Measurements from ENCODE around the gene NAXD.

NAXD gene

DNA sequence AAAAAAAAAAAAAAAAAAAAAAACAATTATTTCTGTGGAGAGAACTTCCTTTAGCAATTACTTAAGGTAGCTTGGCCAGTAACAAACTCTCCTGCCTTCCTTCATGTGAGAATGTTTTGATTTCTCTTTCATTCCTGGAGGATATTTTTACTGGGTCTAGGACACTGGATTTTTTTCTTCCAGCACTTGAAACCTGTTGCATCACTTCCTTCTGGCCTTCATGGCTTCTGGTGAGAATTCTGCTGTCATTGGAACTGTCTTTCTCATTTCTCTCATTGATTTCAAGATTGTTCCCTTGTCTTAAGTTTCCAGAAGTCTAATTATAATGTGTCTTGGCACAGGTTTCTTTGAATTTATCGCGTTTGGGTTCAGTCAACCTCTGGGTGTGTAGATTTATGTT, 34.5 kb upstream of the NAXD start (continued):
- TF ChIP-seq, protein P1, sequence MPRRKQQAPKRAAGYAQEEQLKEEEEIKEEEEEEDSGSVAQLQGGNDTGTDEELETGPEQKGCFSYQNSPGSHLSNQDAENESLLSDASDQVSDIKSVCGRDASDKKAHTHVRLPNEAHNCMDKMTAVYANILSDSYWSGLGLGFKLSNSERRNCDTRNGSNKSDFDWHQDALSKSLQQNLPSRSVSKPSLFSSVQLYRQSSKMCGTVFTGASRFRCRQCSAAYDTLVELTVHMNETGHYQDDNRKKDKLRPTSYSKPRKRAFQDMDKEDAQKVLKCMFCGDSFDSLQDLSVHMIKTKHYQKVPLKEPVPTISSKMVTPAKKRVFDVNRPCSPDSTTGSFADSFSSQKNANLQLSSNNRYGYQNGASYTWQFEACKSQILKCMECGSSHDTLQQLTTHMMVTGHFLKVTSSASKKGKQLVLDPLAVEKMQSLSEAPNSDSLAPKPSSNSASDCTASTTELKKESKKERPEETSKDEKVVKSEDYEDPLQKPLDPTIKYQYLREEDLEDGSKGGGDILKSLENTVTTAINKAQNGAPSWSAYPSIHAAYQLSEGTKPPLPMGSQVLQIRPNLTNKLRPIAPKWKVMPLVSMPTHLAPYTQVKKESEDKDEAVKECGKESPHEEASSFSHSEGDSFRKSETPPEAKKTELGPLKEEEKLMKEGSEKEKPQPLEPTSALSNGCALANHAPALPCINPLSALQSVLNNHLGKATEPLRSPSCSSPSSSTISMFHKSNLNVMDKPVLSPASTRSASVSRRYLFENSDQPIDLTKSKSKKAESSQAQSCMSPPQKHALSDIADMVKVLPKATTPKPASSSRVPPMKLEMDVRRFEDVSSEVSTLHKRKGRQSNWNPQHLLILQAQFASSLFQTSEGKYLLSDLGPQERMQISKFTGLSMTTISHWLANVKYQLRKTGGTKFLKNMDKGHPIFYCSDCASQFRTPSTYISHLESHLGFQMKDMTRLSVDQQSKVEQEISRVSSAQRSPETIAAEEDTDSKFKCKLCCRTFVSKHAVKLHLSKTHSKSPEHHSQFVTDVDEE (CRISPR knock-in tag; IDR thresholded peaks at IDR 0.05): no peak

DNA sequence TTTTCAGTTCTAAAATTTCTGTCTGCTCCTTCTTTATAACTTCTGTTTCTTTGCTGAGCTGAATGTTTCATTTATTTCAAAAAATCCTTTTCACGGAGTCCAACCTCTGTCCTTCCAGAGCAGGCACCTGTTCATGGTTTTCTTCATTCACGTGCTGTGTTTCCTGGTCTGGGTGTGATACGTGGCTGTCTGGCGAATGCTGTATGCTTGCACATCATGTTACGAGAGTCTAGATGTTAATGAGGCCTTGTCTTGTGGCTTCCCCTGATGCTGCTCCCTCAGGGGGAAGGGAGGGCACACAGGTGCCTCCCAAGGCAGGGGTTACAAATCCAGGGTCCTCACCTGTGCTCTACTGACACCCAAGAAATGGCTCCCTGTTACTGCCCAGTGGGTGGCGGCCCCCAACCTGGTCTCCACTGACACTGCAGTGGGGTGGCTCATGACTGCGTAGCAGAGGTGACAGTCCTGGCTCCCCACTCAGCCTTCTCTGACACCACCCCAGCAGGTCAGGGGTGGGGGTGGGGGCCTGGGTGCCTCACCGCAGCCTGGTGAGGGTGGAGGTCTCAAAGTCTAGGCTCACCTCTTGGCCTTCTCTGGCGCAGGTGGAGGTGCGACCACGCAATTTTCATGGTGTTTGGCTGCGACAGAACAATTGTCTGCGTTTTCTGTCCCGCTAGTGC, 33.7 kb upstream of the NAXD start:
- TF ChIP-seq ZNF8 (CRISPR knock-in tag; IDR thresholded peaks at IDR 0.05) (no peak), GLIS3 (CRISPR knock-in tag; IDR thresholded peaks at IDR 0.05) (no peak)
- no peak for ATAC-seq

DNA sequence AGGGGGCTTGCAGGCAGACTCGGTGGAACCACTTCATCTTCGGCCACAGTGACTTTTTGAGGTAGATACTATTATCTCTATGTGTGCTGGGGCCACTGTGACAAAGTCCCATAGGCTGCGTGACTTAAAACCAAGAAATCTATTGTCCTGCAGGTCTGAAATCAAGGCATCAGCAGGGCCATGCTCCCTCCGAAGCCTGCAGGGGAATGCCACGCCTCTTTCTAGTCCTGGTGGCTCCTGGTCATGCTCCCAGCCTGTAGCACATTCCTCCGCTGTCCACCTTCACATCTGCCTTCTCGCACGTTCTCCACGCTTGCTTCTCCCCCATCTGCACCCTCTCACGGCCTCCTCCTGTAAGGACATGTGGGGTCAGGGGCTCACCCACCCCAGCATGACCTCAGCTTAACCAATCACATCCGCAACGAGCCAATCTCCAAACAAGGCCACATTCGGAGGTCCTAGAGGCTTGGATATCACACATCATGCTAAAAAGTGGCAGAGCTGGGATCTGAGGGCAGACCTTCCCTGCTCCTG, 32.9 kb upstream of the NAXD start:
- no peak for ATAC-seq
- no peak for TF ChIP-seq ZFP3 (CRISPR knock-in tag; IDR thresholded peaks at IDR 0.05)
- TF ChIP-seq ISL1 (CRISPR knock-in tag; IDR thresholded peaks at IDR 0.05): no peak
- TF ChIP-seq RARB (CRISPR knock-in tag; IDR thresholded peaks at IDR 0.05): no peak
- TF ChIP-seq CSDC2 (CRISPR knock-in tag; IDR thresholded peaks at IDR 0.05): no peak
- TF ChIP-seq OSR1 (CRISPR knock-in tag; IDR thresholded peaks at IDR 0.05): no peak
- no peak for TF ChIP-seq PPARA (CRISPR knock-in tag; IDR thresholded peaks at IDR 0.05; ENCODE audit: borderline replicate concordance)
- TF ChIP-seq, protein P2, sequence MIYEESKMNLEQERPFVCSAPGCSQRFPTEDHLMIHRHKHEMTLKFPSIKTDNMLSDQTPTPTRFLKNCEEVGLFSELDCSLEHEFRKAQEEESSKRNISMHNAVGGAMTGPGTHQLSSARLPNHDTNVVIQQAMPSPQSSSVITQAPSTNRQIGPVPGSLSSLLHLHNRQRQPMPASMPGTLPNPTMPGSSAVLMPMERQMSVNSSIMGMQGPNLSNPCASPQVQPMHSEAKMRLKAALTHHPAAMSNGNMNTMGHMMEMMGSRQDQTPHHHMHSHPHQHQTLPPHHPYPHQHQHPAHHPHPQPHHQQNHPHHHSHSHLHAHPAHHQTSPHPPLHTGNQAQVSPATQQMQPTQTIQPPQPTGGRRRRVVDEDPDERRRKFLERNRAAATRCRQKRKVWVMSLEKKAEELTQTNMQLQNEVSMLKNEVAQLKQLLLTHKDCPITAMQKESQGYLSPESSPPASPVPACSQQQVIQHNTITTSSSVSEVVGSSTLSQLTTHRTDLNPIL (CRISPR knock-in tag; IDR thresholded peaks at IDR 0.05; ENCODE audit: low read depth): no peak
- no peak for TF ChIP-seq ZNF565 (CRISPR knock-in tag; conservative IDR thresholded peaks at IDR 0.05; ENCODE audit: low read depth)
- TF ChIP-seq GLIS3 (CRISPR knock-in tag; IDR thresholded peaks at IDR 0.05): no peak
- TF ChIP-seq ARNTL (CRISPR knock-in tag; IDR thresholded peaks at IDR 0.05; ENCODE audit: borderline replicate concordance, low read depth): no peak
- TF ChIP-seq TCF4 (CRISPR knock-in tag; IDR thresholded peaks at IDR 0.05; ENCODE audit: borderline replicate concordance): no peak
- no peak for TF ChIP-seq BACH2 (CRISPR knock-in tag; IDR thresholded peaks at IDR 0.05; ENCODE audit: borderline replicate concordance)

DNA sequence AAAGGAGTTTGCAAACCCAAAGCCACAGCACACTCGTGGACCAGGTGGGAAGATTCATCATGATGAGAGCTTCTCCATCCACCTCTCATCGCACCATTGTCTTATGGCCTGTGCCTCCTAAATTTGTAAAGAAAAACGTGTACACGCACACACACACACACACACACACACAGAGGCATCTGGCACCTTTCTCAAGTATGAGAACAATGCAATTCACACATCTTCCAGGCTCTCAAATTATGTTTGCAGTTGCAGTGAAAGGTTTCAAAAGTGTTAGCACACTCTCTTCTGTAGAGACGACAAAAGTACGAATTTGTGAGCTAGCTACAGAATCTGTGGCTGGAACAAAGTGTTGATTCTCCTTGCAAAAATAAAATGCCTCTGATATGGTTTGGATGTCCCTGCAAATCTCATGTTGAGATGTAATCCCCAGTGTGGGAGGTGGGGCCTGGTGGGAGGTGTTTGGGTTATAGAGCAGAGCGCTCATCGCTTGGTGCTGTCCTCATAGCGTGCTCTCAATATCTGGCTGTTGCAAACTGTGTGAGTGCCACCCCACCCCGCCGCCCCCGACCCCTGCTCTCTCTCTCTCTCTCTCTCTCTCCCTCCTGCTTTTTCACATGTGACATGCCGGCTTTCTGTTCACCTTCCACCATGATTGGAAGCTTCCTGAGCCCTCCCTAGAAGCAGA, 32.0 kb upstream of the NAXD start:
- TF ChIP-seq, protein P3, sequence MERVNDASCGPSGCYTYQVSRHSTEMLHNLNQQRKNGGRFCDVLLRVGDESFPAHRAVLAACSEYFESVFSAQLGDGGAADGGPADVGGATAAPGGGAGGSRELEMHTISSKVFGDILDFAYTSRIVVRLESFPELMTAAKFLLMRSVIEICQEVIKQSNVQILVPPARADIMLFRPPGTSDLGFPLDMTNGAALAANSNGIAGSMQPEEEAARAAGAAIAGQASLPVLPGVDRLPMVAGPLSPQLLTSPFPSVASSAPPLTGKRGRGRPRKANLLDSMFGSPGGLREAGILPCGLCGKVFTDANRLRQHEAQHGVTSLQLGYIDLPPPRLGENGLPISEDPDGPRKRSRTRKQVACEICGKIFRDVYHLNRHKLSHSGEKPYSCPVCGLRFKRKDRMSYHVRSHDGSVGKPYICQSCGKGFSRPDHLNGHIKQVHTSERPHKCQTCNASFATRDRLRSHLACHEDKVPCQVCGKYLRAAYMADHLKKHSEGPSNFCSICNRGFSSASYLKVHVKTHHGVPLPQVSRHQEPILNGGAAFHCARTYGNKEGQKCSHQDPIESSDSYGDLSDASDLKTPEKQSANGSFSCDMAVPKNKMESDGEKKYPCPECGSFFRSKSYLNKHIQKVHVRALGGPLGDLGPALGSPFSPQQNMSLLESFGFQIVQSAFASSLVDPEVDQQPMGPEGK (CRISPR knock-in tag; IDR thresholded peaks at IDR 0.05; ENCODE audit: borderline replicate concordance): no peak
- TF ChIP-seq, protein P2 (CRISPR knock-in tag; IDR thresholded peaks at IDR 0.05; ENCODE audit: low read depth): no peak
- TF ChIP-seq ZNF70 (CRISPR knock-in tag; IDR thresholded peaks at IDR 0.05): no peak
- TF ChIP-seq, protein P4, sequence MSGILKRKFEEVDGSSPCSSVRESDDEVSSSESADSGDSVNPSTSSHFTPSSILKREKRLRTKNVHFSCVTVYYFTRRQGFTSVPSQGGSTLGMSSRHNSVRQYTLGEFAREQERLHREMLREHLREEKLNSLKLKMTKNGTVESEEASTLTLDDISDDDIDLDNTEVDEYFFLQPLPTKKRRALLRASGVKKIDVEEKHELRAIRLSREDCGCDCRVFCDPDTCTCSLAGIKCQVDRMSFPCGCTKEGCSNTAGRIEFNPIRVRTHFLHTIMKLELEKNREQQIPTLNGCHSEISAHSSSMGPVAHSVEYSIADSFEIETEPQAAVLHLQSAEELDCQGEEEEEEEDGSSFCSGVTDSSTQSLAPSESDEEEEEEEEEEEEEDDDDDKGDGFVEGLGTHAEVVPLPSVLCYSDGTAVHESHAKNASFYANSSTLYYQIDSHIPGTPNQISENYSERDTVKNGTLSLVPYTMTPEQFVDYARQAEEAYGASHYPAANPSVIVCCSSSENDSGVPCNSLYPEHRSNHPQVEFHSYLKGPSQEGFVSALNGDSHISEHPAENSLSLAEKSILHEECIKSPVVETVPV (CRISPR knock-in tag; IDR thresholded peaks at IDR 0.05): no peak
- no peak for TF ChIP-seq SNAI2 (CRISPR knock-in tag; IDR thresholded peaks at IDR 0.05)
- TF ChIP-seq, protein P5, sequence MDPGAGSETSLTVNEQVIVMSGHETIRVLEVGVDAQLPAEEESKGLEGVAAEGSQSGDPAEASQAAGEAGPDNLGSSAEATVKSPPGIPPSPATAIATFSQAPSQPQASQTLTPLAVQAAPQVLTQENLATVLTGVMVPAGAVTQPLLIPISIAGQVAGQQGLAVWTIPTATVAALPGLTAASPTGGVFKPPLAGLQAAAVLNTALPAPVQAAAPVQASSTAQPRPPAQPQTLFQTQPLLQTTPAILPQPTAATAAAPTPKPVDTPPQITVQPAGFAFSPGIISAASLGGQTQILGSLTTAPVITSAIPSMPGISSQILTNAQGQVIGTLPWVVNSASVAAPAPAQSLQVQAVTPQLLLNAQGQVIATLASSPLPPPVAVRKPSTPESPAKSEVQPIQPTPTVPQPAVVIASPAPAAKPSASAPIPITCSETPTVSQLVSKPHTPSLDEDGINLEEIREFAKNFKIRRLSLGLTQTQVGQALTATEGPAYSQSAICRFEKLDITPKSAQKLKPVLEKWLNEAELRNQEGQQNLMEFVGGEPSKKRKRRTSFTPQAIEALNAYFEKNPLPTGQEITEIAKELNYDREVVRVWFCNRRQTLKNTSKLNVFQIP (CRISPR knock-in tag; IDR thresholded peaks at IDR 0.05; ENCODE audit: borderline replicate concordance, low read depth): no peak
- TF ChIP-seq ISL1 (CRISPR knock-in tag; IDR thresholded peaks at IDR 0.05): no peak
- no peak for ATAC-seq

All from SK-N-SH treated with all-trans-retinoic acid at 6 μM for 48 hours (cell line).